Peyer's patch (tissue), 4 donors: ENCODE measurements around the gene SLC6A8.
"Not testable (repeated sequence)": the region's sequence is repeated elsewhere in the genome, so short reads cannot be mapped to it uniquely, and the experiment has no call there.

Experiments
- POLR2A ChIP-seq, 2 donors: fragments of 450-650 bp; IDR thresholded peaks; one replicate each; pipeline ENCODE4 v1.5.1; 2017; ENCODE audit warnings: antibody characterized with exemption in 2 of 2, mild to moderate bottlenecking in 2 of 2, moderate library complexity in 2 of 2
- TF ChIP-seq, protein P1 (sequence below), 6 experiments: fragments of 450-650 bp in 4 of 6; fragments of 200-600 bp in 2 of 6; sonication (generic) in 1 of 6; IDR thresholded peaks; one replicate each; pipeline ENCODE4 v1.5.1; 2017 to 2019; ENCODE audit warnings: antibody characterized with exemption in 6 of 6, mild to moderate bottlenecking in 3 of 6, moderate library complexity in 1 of 6

DNA sequence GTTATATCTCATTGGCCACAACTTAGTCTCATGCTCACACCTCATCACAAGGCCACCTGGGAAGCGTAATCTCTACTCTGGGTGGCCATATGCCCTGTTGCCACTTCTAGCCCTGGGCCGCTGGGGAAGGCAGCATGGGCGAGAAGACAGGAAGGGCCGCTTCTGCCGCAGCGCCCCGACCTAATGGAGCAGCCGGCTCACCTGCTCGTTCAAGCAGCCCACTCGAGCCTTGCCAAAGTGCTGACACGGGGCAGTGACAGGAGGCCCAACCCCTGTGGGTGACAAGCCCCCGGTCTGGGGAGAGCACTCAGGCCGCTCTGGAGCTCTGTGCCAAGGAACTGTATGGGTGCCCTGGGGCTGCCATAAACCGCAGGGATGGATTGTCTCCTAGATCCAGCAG is 54.4 kb downstream of the SLC6A8 start:
- TF ChIP-seq, protein P1, sequence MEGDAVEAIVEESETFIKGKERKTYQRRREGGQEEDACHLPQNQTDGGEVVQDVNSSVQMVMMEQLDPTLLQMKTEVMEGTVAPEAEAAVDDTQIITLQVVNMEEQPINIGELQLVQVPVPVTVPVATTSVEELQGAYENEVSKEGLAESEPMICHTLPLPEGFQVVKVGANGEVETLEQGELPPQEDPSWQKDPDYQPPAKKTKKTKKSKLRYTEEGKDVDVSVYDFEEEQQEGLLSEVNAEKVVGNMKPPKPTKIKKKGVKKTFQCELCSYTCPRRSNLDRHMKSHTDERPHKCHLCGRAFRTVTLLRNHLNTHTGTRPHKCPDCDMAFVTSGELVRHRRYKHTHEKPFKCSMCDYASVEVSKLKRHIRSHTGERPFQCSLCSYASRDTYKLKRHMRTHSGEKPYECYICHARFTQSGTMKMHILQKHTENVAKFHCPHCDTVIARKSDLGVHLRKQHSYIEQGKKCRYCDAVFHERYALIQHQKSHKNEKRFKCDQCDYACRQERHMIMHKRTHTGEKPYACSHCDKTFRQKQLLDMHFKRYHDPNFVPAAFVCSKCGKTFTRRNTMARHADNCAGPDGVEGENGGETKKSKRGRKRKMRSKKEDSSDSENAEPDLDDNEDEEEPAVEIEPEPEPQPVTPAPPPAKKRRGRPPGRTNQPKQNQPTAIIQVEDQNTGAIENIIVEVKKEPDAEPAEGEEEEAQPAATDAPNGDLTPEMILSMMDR (IDR thresholded peaks at IDR 0.05) = not testable (repeated sequence)
- not testable (repeated sequence) for TF ChIP-seq POLR2A (IDR thresholded peaks at IDR 0.05)
